GM21423 (cell line): ENCODE data around the gene FANCG.

Experiments used
- ATAC-seq: cut with Tn5 transposase; IDR thresholded peaks from one replicate; pipeline ENCODE4 v1.9.1; 2021; ENCODE audit warnings: mild to moderate bottlenecking, moderate library complexity; ENCODE audit not compliant: unreplicated experiment

FANCG gene

GRCh38 chr9:35079426-35080341 lies at the start of gene FANCG:
Gene FANCG, minus strand, starts transcription at chr9:35079942. Its CDS starts 418 bp downstream, at chr9:35079524.
- peak; percentile 90 for ATAC-seq

GRCh38 chr9:35116898-35117551 lies 37.3 kb upstream of the FANCG start:
- peak; percentile 45 for ATAC-seq

GRCh38 chr9:35116539-35116897 lies 36.8 kb upstream of the FANCG start:
- ATAC-seq, result no peak

- ATAC-seq, result peak; percentile 54
These were observed 36.2 kb upstream of the FANCG start, which contains the start of gene ATOSB for GRCh38 chr9:35115680-35116538. Gene ATOSB, minus strand, starts transcription at chr9:35115862. Its CDS starts 7,588 bp downstream, at chr9:35108274.

GRCh38 chr9:35114840-35115628 lies 35.3 kb upstream of the FANCG start:
- ATAC-seq, result no peak

GRCh38 chr9:35114113-35114839 lies 34.5 kb upstream of the FANCG start:
- no peak for ATAC-seq

- no peak for ATAC-seq
These were observed 32.7 kb upstream of the FANCG start for GRCh38 chr9:35112257-35113020.

GRCh38 chr9:35111001-35111933 lies 31.5 kb upstream of the FANCG start:
- peak; percentile 59 for ATAC-seq

GRCh38 chr9:35110327-35110761 lies 30.6 kb upstream of the FANCG start:
- no peak for ATAC-seq

GRCh38 chr9:35108946-35109575 lies 29.3 kb upstream of the FANCG start:
- no peak for ATAC-seq

GRCh38 chr9:35108461-35108860 lies 28.7 kb upstream of the FANCG start:
- no peak for ATAC-seq

- ATAC-seq, result no peak
These were observed 27.9 kb upstream of the FANCG start for GRCh38 chr9:35107297-35108290.

- ATAC-seq, result no peak
These were observed 26.6 kb upstream of the FANCG start for GRCh38 chr9:35106343-35106730.

- no peak for ATAC-seq
These were observed 26.0 kb upstream of the FANCG start for GRCh38 chr9:35105571-35106342.

- ATAC-seq, result no peak
These were observed 25.4 kb upstream of the FANCG start for GRCh38 chr9:35105126-35105525.
